ENCODE measurements around the gene NUPR2. TPM values are rescaled to one million over a fixed set of nuclear protein-coding genes. Genes with fewer than 3 reads are reported as not detected.

The NUPR2 gene
- total RNA-seq, 4 donors from 2014 or later = not detected

- TF ChIP-seq CTCF (IDR thresholded peaks at IDR 0.05; ENCODE audit: low read depth) = no peak
These were observed 28.8 kb downstream of the NUPR2 start for GRCh38 chr7:56087445-56087844.

- TF ChIP-seq CTCF (IDR thresholded peaks at IDR 0.05; ENCODE audit: low read depth) = no peak
These were observed 29.5 kb downstream of the NUPR2 start for GRCh38 chr7:56086761-56087160.

DNA sequence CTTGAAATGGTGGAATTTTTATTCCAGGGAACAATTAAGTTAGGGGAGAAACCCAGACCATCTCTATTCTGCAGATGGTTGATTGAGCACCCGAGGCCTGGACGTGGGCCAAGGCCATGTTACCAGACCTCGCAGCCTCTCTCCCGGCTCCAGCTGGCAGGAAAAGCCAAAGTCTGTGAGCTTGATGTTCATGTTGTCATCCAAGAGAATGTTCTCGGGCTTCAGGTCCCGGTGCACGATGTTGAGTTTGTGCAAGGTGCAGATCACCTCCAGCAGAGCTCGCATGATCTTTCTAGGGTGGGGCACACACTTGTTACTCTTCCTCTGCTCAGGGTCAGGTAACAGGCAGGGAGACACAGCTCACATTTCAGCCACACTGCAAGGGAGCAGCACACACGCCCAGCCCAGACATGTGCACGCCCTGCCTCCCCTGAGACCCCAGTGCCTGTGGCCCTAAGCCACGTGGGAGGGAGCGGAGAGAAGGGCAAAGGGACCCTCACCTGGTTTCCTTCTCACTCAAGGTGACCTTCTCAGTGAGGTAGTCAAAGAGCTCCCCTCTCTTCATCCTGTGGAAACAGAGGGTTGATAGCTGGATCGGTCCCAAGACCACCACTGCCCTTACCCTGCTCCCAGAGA, 32.9 kb downstream of the NUPR2 start:
- TF ChIP-seq CTCF (IDR thresholded peaks at IDR 0.05; ENCODE audit: low read depth) = no peak

DNA sequence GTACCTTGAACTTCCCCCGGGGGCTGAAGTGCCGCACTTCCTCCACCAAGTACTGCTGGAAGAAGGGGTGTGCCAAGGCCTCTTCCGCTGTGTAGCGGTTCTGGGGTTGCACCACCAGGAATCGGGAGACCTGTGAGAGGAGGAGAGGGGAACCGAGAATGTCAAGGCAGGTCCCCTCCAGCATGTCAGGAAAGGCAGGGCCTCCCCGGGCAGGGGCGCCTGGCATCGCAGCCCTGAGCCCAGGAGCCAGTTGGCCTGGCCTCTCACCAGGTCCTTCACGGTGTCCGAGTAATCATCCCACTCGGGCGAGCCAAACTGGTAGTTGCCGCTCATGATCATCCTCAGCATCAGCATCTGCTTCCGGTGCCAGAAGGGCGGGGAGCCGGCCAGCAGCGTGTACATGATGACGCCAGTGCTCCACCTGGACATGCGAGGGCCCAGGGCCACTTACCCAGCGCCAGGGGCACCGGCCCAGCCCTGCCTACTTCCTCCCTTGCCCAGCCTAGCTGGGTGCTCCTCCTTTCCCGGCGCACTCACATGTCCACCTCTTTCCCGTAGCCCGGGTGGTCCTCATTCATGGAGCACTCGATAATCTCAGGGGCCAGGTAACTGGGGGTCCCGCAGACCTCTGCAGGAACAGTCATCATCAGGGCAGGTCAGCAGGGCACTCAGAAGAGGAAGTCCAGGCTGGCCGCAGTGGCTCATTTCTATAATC, 34.4 kb downstream of the NUPR2 start:
- no peak for TF ChIP-seq CTCF (IDR thresholded peaks at IDR 0.05; ENCODE audit: low read depth)

DNA sequence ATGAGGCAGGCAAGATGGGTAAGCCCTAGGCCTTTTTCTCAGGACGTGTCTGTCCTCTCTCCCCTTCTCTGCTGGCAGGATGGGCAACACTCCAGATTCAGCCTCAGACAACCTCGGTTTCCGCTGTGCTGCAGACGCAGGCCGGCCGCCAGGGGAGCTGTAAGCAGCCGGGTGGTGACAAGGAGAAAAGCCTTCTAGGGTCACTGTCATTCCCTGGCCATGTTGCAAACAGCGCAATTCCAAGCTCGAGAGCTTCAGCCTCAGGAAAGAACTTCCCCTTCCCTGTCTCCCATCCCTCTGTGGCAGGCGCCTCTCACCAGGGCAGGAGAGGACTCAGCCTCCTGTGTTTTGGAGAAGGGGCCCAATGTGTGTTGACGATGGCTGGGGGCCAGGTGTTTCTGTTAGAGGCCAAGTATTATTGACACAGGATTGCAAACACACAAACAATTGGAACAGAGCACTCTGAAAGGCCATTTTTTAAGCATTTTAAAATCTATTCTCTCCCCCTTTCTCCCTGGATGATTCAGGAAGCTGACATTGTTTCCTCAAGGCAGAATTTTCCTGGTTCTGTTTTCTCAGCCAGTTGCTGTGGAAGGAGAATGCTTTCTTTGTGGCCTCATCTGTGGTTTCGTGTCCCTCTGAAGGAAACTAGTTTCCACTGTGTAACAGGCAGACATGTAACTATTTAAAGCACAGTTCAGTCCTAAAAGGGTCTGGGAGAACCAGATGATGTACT, 36.6 kb downstream of the NUPR2 start:
- TF ChIP-seq CTCF (IDR thresholded peaks at IDR 0.05; ENCODE audit: low read depth) = no peak

DNA sequence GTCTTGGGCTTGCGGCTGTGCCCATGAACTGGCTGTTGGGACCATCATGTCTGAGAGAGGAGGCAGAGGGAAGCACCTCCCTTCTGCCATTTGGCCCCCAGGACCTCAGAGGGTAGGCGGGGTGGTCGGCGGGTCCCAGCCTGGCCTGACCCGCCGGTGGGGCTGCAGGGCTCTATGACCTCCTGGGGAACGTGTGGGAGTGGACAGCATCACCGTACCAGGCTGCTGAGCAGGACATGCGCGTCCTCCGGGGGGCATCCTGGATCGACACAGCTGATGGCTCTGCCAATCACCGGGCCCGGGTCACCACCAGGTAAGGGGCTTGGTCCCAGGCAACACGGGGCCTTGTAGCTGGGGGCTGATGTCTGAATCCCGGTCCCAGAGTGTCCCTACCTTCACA, 38.0 kb downstream of the NUPR2 start:
- TF ChIP-seq CTCF (IDR thresholded peaks at IDR 0.05; ENCODE audit: low read depth) = no peak

DNA sequence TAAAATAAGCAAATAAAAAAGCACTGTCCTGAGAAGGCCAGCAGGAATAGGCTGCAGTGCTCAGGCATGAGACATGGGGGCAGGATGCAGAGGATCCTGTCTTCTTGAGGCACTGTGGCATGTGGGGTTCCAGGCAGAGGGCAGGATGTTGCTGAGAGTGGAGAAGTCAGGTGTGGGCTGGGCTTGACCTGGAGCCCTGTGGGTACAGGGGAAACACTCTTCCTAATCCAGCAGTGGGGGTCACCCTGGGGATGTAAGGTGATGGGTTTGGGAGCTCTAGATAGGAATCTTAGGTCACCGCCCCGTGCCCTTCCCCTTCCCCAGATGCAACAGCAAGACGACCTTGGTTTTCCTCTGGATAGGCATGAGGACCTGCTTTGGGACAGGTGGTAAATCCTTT, 38.5 kb downstream of the NUPR2 start:
- TF ChIP-seq CTCF (IDR thresholded peaks at IDR 0.05; ENCODE audit: low read depth) = no peak
